Measurements from ENCODE around the gene SERPINE1.
"Not testable (repeated sequence)": the region's sequence is repeated elsewhere in the genome, so short reads cannot be mapped to it uniquely, and the experiment has no call there.

Gene SERPINE1

GRCh38 chr7:101127460-101128039 is 646 bp downstream of the SERPINE1 start:
- CTCF ChIA-PET: interaction anchor here (1.0 kb wide), 1 partner anchor 11 kb away, joined by 6 read pairs; no protein-coding TSS in a partner anchor
- POLR2A ChIA-PET (ENCODE audit: low non-redundant PET): no interaction called here

GRCh38 chr7:101128040-101128834 is 1.3 kb downstream of the SERPINE1 start:
- no peak for DNase-seq (ENCODE audit: low spot score)
- H3K27ac ChIP-seq: peak overlapping the region; percentile 97
- ChIA-PET POLR2A (ENCODE audit: low non-redundant PET) (no interaction called here), CTCF (no interaction called here)
- no peak for TF ChIP-seq CTCF (conservative IDR thresholded peaks at IDR 0.05; ENCODE audit: low read depth)

More at GRCh38 chr7:101127460-101128039, 646 bp downstream of the SERPINE1 start:
- no peak for TF ChIP-seq CTCF (conservative IDR thresholded peaks at IDR 0.05; ENCODE audit: low read depth)
- DNase-seq (ENCODE audit: low spot score): no peak
- peak overlapping the region; percentile 97 for H3K27ac ChIP-seq

DNA sequence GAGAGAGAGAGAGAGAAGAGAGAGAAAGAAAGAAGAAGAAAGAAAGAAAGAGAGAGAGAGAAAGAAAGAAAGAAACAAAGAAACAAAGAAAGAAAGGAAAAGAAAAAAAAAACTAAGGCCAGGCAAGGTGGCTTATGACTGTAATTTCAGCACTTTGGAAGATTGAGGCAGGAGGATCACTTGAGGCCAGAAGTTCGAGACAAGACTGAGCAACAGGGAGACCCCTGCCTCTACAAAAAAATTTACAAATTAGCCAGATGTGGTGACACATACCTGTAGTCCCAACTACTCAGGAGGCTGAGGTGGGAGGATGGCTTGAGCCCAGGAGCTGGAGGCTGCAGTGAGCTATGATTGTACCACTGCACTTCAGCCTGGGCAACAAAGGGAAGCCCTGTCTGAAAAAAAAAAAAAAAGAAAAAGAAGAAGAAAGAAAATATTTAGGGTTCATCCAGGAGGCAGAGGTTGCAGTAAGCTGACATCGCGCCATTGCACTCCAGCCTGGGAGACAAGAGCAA is 2.8 kb downstream of the SERPINE1 start:
- DNase-seq (ENCODE audit: low spot score): no peak
- POLR2A ChIA-PET (ENCODE audit: low non-redundant PET): interaction anchor here (0.6 kb wide), 1 partner anchor 44 kb away, joined by 8 read pairs; no protein-coding TSS in a partner anchor
- no peak overlapping the region for H3K27ac ChIP-seq
- TF ChIP-seq CTCF (conservative IDR thresholded peaks at IDR 0.05; ENCODE audit: low read depth): no peak
- CTCF ChIA-PET: interaction anchor here (0.6 kb wide), 1 partner anchor 114 kb away, joined by 3 read pairs; no protein-coding TSS in a partner anchor

- DNase-seq (ENCODE audit: low spot score); POLR2A ChIA-PET (ENCODE audit: low non-redundant PET): not testable (repeated sequence)
- peak overlapping the region; percentile 47 for H3K27ac ChIP-seq
- CTCF ChIA-PET: interaction anchor here (0.6 to 0.8 kb wide), 2 partner anchors 38 to 308 kb away, joined by 3 read pairs; no protein-coding TSS in a partner anchor
These were observed 6.0 kb downstream of the SERPINE1 start for GRCh38 chr7:101132626-101133600.

DNA sequence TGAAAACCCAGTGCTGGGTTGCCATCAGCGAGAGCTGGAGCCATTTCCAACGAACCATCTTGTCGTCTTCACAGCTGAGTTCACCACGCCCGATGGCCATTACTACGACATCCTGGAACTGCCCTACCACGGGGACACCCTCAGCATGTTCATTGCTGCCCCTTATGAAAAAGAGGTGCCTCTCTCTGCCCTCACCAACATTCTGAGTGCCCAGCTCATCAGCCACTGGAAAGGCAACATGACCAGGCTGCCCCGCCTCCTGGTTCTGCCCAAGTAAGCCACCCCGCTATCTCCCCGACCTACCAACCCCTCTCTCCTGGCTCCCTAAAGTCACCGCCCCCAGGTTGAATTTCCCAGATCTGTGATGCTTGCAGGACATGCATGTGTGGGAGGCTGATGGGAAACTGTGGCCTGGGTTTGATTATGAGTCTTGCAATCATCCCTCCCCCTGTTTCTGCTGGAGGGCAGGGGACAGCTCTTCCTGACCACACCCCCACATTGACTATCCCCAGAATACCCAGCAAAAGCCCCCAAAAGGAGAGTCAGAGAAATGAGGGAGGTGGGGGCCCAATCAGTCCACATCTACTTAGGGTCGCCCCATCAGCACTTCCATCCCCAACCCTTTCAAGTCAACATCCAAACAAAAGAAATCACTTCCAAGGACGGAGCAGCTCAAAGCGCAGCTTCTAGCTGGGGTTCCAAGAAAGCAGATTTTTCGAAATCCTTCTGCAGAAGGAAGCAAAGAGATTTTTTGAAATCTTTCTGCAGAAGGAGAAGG is 6.9 kb downstream of the SERPINE1 start:
- ChIA-PET CTCF (interaction anchor here (0.6 to 0.8 kb wide), 2 partner anchors 39 to 56 kb away, joined by 3 read pairs; no protein-coding TSS in a partner anchor), POLR2A (ENCODE audit: low non-redundant PET) (interaction anchor here (0.5 kb wide), 1 partner anchor 272 kb away, joined by 3 read pairs; no protein-coding TSS in a partner anchor)
- no peak for TF ChIP-seq CTCF (conservative IDR thresholded peaks at IDR 0.05; ENCODE audit: low read depth)

GRCh38 chr7:101134399-101134980 is 7.6 kb downstream of the SERPINE1 start:
- TF ChIP-seq CTCF (conservative IDR thresholded peaks at IDR 0.05; ENCODE audit: low read depth): no peak
- ChIA-PET CTCF (interaction anchor here (0.5 to 0.6 kb wide), 2 partner anchors 57 to 427 kb away, joined by 3 to 5 read pairs; no protein-coding TSS in a partner anchor), POLR2A (ENCODE audit: low non-redundant PET) (interaction anchor here (0.5 kb wide), 1 partner anchor 273 kb away, joined by 3 read pairs; no protein-coding TSS in a partner anchor)
- peak overlapping the region; percentile 92 for H3K27ac ChIP-seq
- no peak for DNase-seq (ENCODE audit: low spot score)

More for the DNA sequence above, 6.9 kb downstream of the SERPINE1 start:
- DNase-seq (ENCODE audit: low spot score): no peak
- H3K27ac ChIP-seq: peak overlapping the region; percentile 47

Measured in RWPE1 (cell line).